HCT116 (cell line): Measurements from ENCODE around the gene TASP1. TPM values are rescaled to one million over a fixed set of nuclear protein-coding genes. Genes with fewer than 3 reads are reported as not detected.

Source experiments
- ATAC-seq: fragments of 200-7000 bp; cut with Tn5 transposase; 2 replicates; pipeline ENCODE4 v1.9.1; 2020; ENCODE audit warnings: mild to moderate bottlenecking, moderate library complexity
- BruUV-seq: library from RNA; stranded (reverse); fragments of 400-500 nt; replicated peaks from 2 replicates; lab custom pipeline; 2021; lab: Mats Ljungman, UMichigan
- CTCF ChIA-PET: fragments of 300-600 bp; sonication (Branson Sonifier 250); formaldehyde crosslinking; loops from one replicate; lab custom pipeline; 2021; ENCODE audit warnings: antibody characterized with exemption; lab: Charles Lee
- POLR2A ChIA-PET: fragments of 300-600, 350-600 bp; sonication (Branson Sonifier 250); formaldehyde crosslinking; loops from one replicate; lab custom pipeline; 2021; ENCODE audit warnings: antibody characterized with exemption; lab: Charles Lee
- RAD21 ChIA-PET, 2 experiments: fragments of 300-600 bp; sonication (Branson Sonifier 250); formaldehyde crosslinking; loops; one replicate each; lab custom pipeline; 2023; ENCODE audit warnings: low total read pairs in 2 of 2; ENCODE audit not compliant: uncharacterized antibody in 2 of 2, unreplicated experiment in 2 of 2, low non-redundant PET in 1 of 2; lab: Charles Lee
- DNase-seq: peaks from one replicate; pipeline ENCODE4 v3.0.0-alpha.2; 2010; ENCODE audit warnings: low read depth, low spot score
- H2AFZ ChIP-seq: fragments of 200-600 bp; shearing (Covaris generic), sonication (generic); 2 replicates; pipeline ENCODE4 v1.6.1; 2017; ENCODE audit warnings: low read depth, mixed run types, mixed read lengths, antibody characterized with exemption, low read length; ENCODE audit not compliant: poor library complexity, severe bottlenecking
- H3K27ac ChIP-seq: 2 replicates; pipeline ENCODE4 v1.5.1; 2012; ENCODE audit warnings: low read depth, low read length
- H3K27me3 ChIP-seq: fragments of 200-600 bp; sonication (generic); 2 replicates; pipeline ENCODE4 v1.6.1; 2016; ENCODE audit warnings: mixed run types, low read length, mixed read lengths; ENCODE audit not compliant: insufficient read depth
- H3K36me3 ChIP-seq, 2 experiments: fragments of 200-500 bp in 1 of 2; fragments of 200-600 bp in 1 of 2; sonication (Bioruptor generic) in 1 of 2; sonication (generic) in 1 of 2; 2 replicates each; pipeline versions ENCODE4 v1.5.1 to v1.6.1; 2014 to 2016; ENCODE audit warnings: low read length in 2 of 2, inconsistent platforms in 1 of 2, mixed read lengths in 1 of 2, mixed run types in 1 of 2; ENCODE audit not compliant: insufficient read depth in 2 of 2, control insufficient read depth in 1 of 2
- H3K4me1 ChIP-seq, 2 experiments: fragments of 200-600 bp in 1 of 2; sonication (generic) in 1 of 2; 2 replicates each; pipeline versions ENCODE4 v1.5.1 to v1.6.1; 2012 to 2017; ENCODE audit warnings: low read length in 2 of 2, inconsistent platforms in 1 of 2, mild to moderate bottlenecking in 1 of 2, mixed read lengths in 1 of 2, mixed run types in 1 of 2, moderate library complexity in 1 of 2; ENCODE audit not compliant: insufficient read depth in 2 of 2, control insufficient read depth in 1 of 2
- H3K4me2 ChIP-seq: fragments of 200-600 bp; sonication (generic); 2 replicates; pipeline ENCODE4 v1.6.1; 2017; ENCODE audit warnings: mixed run types, low read length, mixed read lengths
- H3K4me3 ChIP-seq, 2 experiments: fragments of 200-600 bp in 1 of 2; sonication (generic) in 1 of 2; replicated peaks in 1 of 2; 2 replicates each; pipeline ENCODE4 v1.5.1; 2011 to 2016; ENCODE audit warnings: low read length in 2 of 2, control low read depth in 1 of 2, low read depth in 1 of 2, mild to moderate bottlenecking in 1 of 2, mixed read lengths in 1 of 2, mixed run types in 1 of 2
- H3K79me2 ChIP-seq: fragments of 200-600 bp; sonication (generic); 2 replicates; pipeline ENCODE4 v1.6.1; 2017; ENCODE audit warnings: mild to moderate bottlenecking, mixed run types, low read length, moderate library complexity, mixed read lengths; ENCODE audit not compliant: insufficient read depth
- H3K9ac ChIP-seq: fragments of 200-600 bp; sonication (generic); 2 replicates; pipeline ENCODE4 v1.6.1; 2016; ENCODE audit warnings: low read length, mixed read lengths
- H3K9me2 ChIP-seq: fragments of 200-600 bp; sonication (generic), shearing (Covaris generic); 2 replicates; pipeline ENCODE4 v1.6.1; 2017; ENCODE audit warnings: mixed run types, mild to moderate bottlenecking, moderate library complexity; ENCODE audit not compliant: insufficient read depth
- H3K9me3 ChIP-seq, 2 experiments: fragments of 200-500 bp in 1 of 2; fragments of 200-600 bp in 1 of 2; sonication (Bioruptor generic) in 1 of 2; sonication (generic) in 1 of 2; 2 replicates each; pipeline ENCODE4 v1.6.1; 2014 to 2017; ENCODE audit warnings: low read length in 2 of 2, mixed read lengths in 2 of 2, inconsistent platforms in 1 of 2, low read depth in 1 of 2, mild to moderate bottlenecking in 1 of 2, mixed run types in 1 of 2, moderate library complexity in 1 of 2; ENCODE audit not compliant: control insufficient read depth in 1 of 2, insufficient read depth in 1 of 2
- H4K20me1 ChIP-seq: fragments of 200-600 bp; sonication (generic), shearing (Covaris generic); 2 replicates; pipeline ENCODE4 v1.6.1; 2017; ENCODE audit warnings: mixed run types, mild to moderate bottlenecking, moderate library complexity; ENCODE audit not compliant: insufficient read depth
- CBX3 ChIP-seq: IDR thresholded peaks from 2 replicates; pipeline ENCODE4 v1.6.1; 2012; ENCODE audit warnings: low read depth
- EGR1 ChIP-seq: IDR thresholded peaks from 2 replicates; pipeline ENCODE4 v1.6.1; 2012; ENCODE audit warnings: low read depth
- ELF1 ChIP-seq: IDR thresholded peaks from 2 replicates; pipeline ENCODE4 v1.6.1; 2012; ENCODE audit warnings: low read depth, borderline replicate concordance
- EZH2 ChIP-seq: fragments of 200-600 bp; sonication (generic); IDR thresholded peaks from 2 replicates; pipeline ENCODE4 v1.6.1; 2017; ENCODE audit warnings: antibody characterized with exemption, mixed run types
- EZH2phosphoT487 ChIP-seq: fragments of 200-600 bp; IDR thresholded peaks from 2 replicates; pipeline ENCODE4 v1.6.1; 2018; ENCODE audit warnings: antibody characterized with exemption, borderline replicate concordance
- FOSL1 ChIP-seq: IDR thresholded peaks from 2 replicates; pipeline ENCODE4 v1.6.1; 2012; ENCODE audit warnings: low read depth
- JUND ChIP-seq: IDR thresholded peaks from 2 replicates; pipeline ENCODE4 v1.6.1; 2012
- POLR2A ChIP-seq: IDR thresholded peaks from 2 replicates; pipeline ENCODE4 v1.7.0; 2011; ENCODE audit warnings: borderline replicate concordance; ENCODE audit not compliant: insufficient read depth, insufficient read length; ENCODE audit errors: extremely low read depth
- RAD21 ChIP-seq: IDR thresholded peaks from 2 replicates; pipeline ENCODE4 v1.6.1; 2012; ENCODE audit warnings: low read depth, mild to moderate bottlenecking
- SP1 ChIP-seq: IDR thresholded peaks from 2 replicates; pipeline ENCODE4 v1.6.1; 2012; ENCODE audit warnings: low read depth
- SRF ChIP-seq: IDR thresholded peaks from 2 replicates; pipeline ENCODE4 v1.6.1; 2012; ENCODE audit warnings: low read depth
- YY1 ChIP-seq: IDR thresholded peaks from 2 replicates; pipeline ENCODE4 v1.6.1; 2011; ENCODE audit warnings: low read length, low read depth, moderate library complexity, mild to moderate bottlenecking; ENCODE audit not compliant: insufficient replicate concordance; ENCODE audit errors: extremely low read depth
- ZFX ChIP-seq: fragments of 450-650 bp; IDR thresholded peaks from 2 replicates; pipeline ENCODE4 v1.6.1; 2017
- ZNF274 ChIP-seq: fragments of 200-500 bp; sonication (Bioruptor generic); IDR thresholded peaks from 2 replicates; pipeline ENCODE4 v1.6.1; 2014; ENCODE audit warnings: mild to moderate bottlenecking, low read depth, low read length, inconsistent platforms
- intact Hi-C: fragments of 100-400 bp; cut with micrococcal nuclease; formaldehyde crosslinking; loops from 2 replicates; pipeline ENCODE4 v1.10.0; 2022
- total RNA-seq: library from RNA; stranded (reverse); gene quantifications from one replicate; pipeline ENCODE4 v1.2.1, GENCODE V29; 2021; ENCODE audit not compliant: unreplicated experiment
- TF ChIP-seq, protein P1 (sequence below), 3 experiments: fragments of 200-600 bp in 1 of 3; sonication (generic) in 1 of 3; IDR thresholded peaks in 2 of 3; conservative IDR thresholded peaks in 1 of 3; 2 replicates each; pipeline ENCODE4 v1.5.1; 2012 to 2017; ENCODE audit warnings: low read depth in 2 of 3, low read length in 2 of 3, antibody characterized with exemption in 1 of 3, borderline replicate concordance in 1 of 3, control low read depth in 1 of 3, mild to moderate bottlenecking in 1 of 3, mixed read lengths in 1 of 3, mixed run types in 1 of 3, moderate library complexity in 1 of 3; ENCODE audit not compliant: insufficient read depth in 1 of 3
- TF ChIP-seq, protein P2 (sequence below): IDR thresholded peaks from 2 replicates; pipeline ENCODE4 v1.6.1; 2012
- TF ChIP-seq, protein P3 (sequence below): IDR thresholded peaks from 2 replicates; pipeline ENCODE4 v1.6.1; 2012

The TASP1 gene
- total RNA-seq, 1 experiment from 2014 or later, result 19.1 TPM

DNA sequence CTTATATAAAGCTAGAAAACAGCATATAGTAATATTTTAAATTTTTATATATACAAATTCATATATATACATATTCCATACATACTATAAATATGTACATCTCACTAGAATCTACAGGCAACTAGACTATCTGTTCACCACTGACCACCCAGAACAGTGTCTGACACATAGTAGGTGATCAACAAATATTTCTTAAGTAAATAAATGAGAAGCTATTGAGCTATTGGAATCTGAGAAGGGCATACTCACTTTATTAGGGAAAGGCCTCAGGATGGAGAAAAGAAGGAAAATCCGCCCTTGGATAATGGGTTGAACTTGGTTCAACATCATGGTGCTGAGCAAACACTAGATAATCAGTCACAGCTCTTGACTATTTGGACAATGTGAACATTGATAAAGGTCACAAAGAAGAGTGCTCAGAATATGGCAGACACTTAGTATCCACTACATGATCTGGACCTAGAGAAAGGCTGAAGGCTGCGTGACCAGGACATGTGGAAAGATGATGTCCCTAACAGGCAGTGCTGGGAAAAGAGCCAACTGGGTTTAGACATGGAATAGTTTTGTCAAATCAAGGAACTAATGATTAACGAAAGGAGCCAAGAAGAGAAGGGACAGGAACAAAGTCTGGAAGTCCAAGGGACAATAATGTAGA lies 186.1 kb downstream of the TASP1 start:
- no peak overlapping the region for H3K9ac ChIP-seq
- DNase-seq (no peak), ATAC-seq (no peak)
- H3K79me2 ChIP-seq, result no peaks in the 10 kb centered on the region
- no peak overlapping the region for H3K4me3 ChIP-seq
- no peak overlapping the region for H2AFZ ChIP-seq
- CTCF ChIA-PET, result no interaction called here
- no peak overlapping the region for H3K27ac ChIP-seq
- H3K4me2 ChIP-seq, result no peak overlapping the region
- BruUV-seq, result no TSS peak
- TF ChIP-seq EGR1 (no peak), EZH2 (no peak), RAD21 (no peak), SRF (no peak), FOSL1 (no peak), YY1 (no peak), ELF1 (no peak), POLR2A (no peak), CBX3 (no peak), JUND (no peak), SP1 (no peak), ZNF274 (no peak), EZH2phosphoT487 (no peak), ZFX (no peak)
- TF ChIP-seq, protein P1, sequence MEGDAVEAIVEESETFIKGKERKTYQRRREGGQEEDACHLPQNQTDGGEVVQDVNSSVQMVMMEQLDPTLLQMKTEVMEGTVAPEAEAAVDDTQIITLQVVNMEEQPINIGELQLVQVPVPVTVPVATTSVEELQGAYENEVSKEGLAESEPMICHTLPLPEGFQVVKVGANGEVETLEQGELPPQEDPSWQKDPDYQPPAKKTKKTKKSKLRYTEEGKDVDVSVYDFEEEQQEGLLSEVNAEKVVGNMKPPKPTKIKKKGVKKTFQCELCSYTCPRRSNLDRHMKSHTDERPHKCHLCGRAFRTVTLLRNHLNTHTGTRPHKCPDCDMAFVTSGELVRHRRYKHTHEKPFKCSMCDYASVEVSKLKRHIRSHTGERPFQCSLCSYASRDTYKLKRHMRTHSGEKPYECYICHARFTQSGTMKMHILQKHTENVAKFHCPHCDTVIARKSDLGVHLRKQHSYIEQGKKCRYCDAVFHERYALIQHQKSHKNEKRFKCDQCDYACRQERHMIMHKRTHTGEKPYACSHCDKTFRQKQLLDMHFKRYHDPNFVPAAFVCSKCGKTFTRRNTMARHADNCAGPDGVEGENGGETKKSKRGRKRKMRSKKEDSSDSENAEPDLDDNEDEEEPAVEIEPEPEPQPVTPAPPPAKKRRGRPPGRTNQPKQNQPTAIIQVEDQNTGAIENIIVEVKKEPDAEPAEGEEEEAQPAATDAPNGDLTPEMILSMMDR (IDR thresholded peaks at IDR 0.05 in 2 of 3, conservative IDR thresholded peaks at IDR 0.05 in 1 of 3; ENCODE audit: borderline replicate concordance in 1 of 3, insufficient read depth in 1 of 3, low read depth in 2 of 3, low read length in 2 of 3), result no peak
- TF ChIP-seq, protein P2, sequence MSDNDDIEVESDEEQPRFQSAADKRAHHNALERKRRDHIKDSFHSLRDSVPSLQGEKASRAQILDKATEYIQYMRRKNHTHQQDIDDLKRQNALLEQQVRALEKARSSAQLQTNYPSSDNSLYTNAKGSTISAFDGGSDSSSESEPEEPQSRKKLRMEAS, result no peak
- TF ChIP-seq, protein P3, sequence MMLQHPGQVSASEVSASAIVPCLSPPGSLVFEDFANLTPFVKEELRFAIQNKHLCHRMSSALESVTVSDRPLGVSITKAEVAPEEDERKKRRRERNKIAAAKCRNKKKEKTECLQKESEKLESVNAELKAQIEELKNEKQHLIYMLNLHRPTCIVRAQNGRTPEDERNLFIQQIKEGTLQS, result no peak
- H3K36me3 ChIP-seq, result no peaks in the 10 kb centered on the region
- no peaks in the 10 kb centered on the region for H3K27me3 ChIP-seq
- RAD21 ChIA-PET, result no interaction called here
- no peaks in the 10 kb centered on the region for H4K20me1 ChIP-seq
- intact Hi-C loops, result no loop called here
- no peaks in the 10 kb centered on the region for H3K9me3 ChIP-seq
- no peaks in the 10 kb centered on the region for H3K4me1 ChIP-seq
- no peaks in the 10 kb centered on the region for H3K9me2 ChIP-seq
- POLR2A ChIA-PET, result no interaction called here
